SK-N-SH (cell line): ENCODE results near the gene AP1M2. TPM values are rescaled to one million over a fixed set of nuclear protein-coding genes. Genes with fewer than 3 reads are reported as not detected.

Experiments used
- CTCF ChIA-PET: fragments of 300-600, 350-600 bp; formaldehyde crosslinking; extraction: SDS; loops from one replicate; lab custom pipeline; 2021; lab: Yijun Ruan, JAX
- POLR2A ChIA-PET: fragments of 350-600 bp; sonication (Branson Sonifier 250); formaldehyde crosslinking; extraction: SDS; loops from one replicate; lab custom pipeline; 2020; ENCODE audit warnings: antibody characterized with exemption, inconsistent platforms; lab: Yijun Ruan, JAX
- DNase-seq: peaks from one replicate; pipeline ENCODE4 v3.0.0; 2012
- H2AFZ ChIP-seq: fragments of 200-600 bp; sonication (generic); 2 replicates; pipeline ENCODE4 v1.8.1; 2016; ENCODE audit warnings: antibody characterized with exemption, mild to moderate bottlenecking, low read depth
- H3F3A ChIP-seq: fragments of 200-600 bp; sonication (generic); replicated peaks from 2 replicates; pipeline ENCODE3; 2016; ENCODE audit warnings: antibody characterized with exemption, mild to moderate bottlenecking; ENCODE audit not compliant: insufficient read depth
- H3K27ac ChIP-seq, 2 experiments: fragments of 200-500 bp in 1 of 2; fragments of 200-600 bp in 1 of 2; sonication (Bioruptor generic) in 1 of 2; sonication (generic), shearing (Covaris generic) in 1 of 2; 2 replicates each; pipeline versions ENCODE4 v1.5.1 to v1.6.1; 2014 to 2016; ENCODE audit warnings: low read depth in 2 of 2, inconsistent platforms in 1 of 2, low read length in 1 of 2, mild to moderate bottlenecking in 1 of 2, mixed read lengths in 1 of 2
- H3K27me3 ChIP-seq: fragments of 200-600 bp; sonication (generic), shearing (Covaris generic); 2 replicates; pipeline ENCODE4 v1.6.1; 2016; ENCODE audit warnings: mixed run types; ENCODE audit not compliant: insufficient read depth
- H3K36me3 ChIP-seq, 2 experiments: fragments of 200-500 bp in 1 of 2; fragments of 200-600 bp in 1 of 2; sonication (Bioruptor generic) in 1 of 2; sonication (generic) in 1 of 2; replicated peaks in 1 of 2; 2 replicates each; pipeline versions ENCODE3 to v1.5.1; 2014 to 2016; ENCODE audit warnings: low read length in 1 of 2, mild to moderate bottlenecking in 1 of 2; ENCODE audit not compliant: insufficient read depth in 2 of 2, control insufficient read depth in 1 of 2
- H3K4me1 ChIP-seq, 2 experiments: fragments of 200-500 bp in 1 of 2; fragments of 200-600 bp in 1 of 2; sonication (Bioruptor generic) in 1 of 2; sonication (generic), shearing (Covaris generic) in 1 of 2; 2 replicates each; pipeline versions ENCODE4 v1.5.1 to v1.6.1; 2014 to 2016; ENCODE audit warnings: low read depth in 1 of 2, low read length in 1 of 2, mixed run types in 1 of 2; ENCODE audit not compliant: insufficient read depth in 2 of 2, control insufficient read depth in 1 of 2
- H3K4me2 ChIP-seq: fragments of 200-600 bp; sonication (generic), shearing (Covaris generic); 2 replicates; pipeline ENCODE4 v1.6.1; 2017; ENCODE audit warnings: mixed run types
- H3K4me3 ChIP-seq, 2 experiments: fragments of 200-500 bp in 1 of 2; fragments of 200-600 bp in 1 of 2; sonication (Bioruptor generic) in 1 of 2; sonication (generic), shearing (Covaris generic) in 1 of 2; 2 replicates each; pipeline versions ENCODE4 v1.5.1 to v1.8.1; 2014 to 2016; ENCODE audit warnings: low read depth in 2 of 2, inconsistent platforms in 1 of 2, low read length in 1 of 2, mild to moderate bottlenecking in 1 of 2, mixed read lengths in 1 of 2, moderate library complexity in 1 of 2
- H3K79me2 ChIP-seq: fragments of 200-600 bp; sonication (generic); 2 replicates; pipeline ENCODE4 v1.8.1; 2017; ENCODE audit warnings: mild to moderate bottlenecking; ENCODE audit not compliant: insufficient read depth
- H3K9ac ChIP-seq: fragments of 200-600 bp; sonication (generic); 2 replicates; pipeline ENCODE4 v1.6.1; 2017; ENCODE audit warnings: mixed run types
- H3K9me2 ChIP-seq: fragments of 200-600 bp; sonication (generic); 2 replicates; pipeline ENCODE4 v1.6.1; 2017; ENCODE audit warnings: mixed run types
- H3K9me3 ChIP-seq: fragments of 200-600 bp; sonication (generic); 2 replicates; pipeline ENCODE4 v1.6.1; 2017; ENCODE audit warnings: mixed run types, mild to moderate bottlenecking, moderate library complexity
- H4K20me1 ChIP-seq: fragments of 200-600 bp; sonication (generic); 2 replicates; pipeline ENCODE4 v1.6.1; 2017; ENCODE audit warnings: mild to moderate bottlenecking, mixed run types; ENCODE audit not compliant: insufficient read depth
- CHD2 ChIP-seq: fragments of 150-350 bp; IDR thresholded peaks from 2 replicates; pipeline ENCODE4 v1.6.1; 2018; ENCODE audit warnings: low read length; ENCODE audit not compliant: partially characterized antibody
- ELF1 ChIP-seq: IDR thresholded peaks from 2 replicates; pipeline ENCODE4 v1.4.0; 2012
- FOSL2 ChIP-seq: IDR thresholded peaks from 2 replicates; pipeline ENCODE4 v1.4.0; 2012; ENCODE audit warnings: low read depth, mild to moderate bottlenecking, moderate library complexity, borderline replicate concordance
- FOXJ3 ChIP-seq: sonication (generic); formaldehyde crosslinking; IDR thresholded peaks from 2 replicates; pipeline ENCODE4 v1.5.1; 2020; ENCODE audit warnings: mild to moderate bottlenecking, missing genetic modification reagents
- FOXM1 ChIP-seq: IDR thresholded peaks from 2 replicates; pipeline ENCODE4 v1.4.0; 2012; ENCODE audit warnings: low read depth, mild to moderate bottlenecking
- IRF3 ChIP-seq: fragments of 150-350 bp; IDR thresholded peaks from 2 replicates; pipeline ENCODE4 v1.6.1; 2016; ENCODE audit warnings: mild to moderate bottlenecking, low read depth, low read length
- JUND ChIP-seq: IDR thresholded peaks from 2 replicates; pipeline ENCODE4 v1.4.0; 2012
- RCOR1 ChIP-seq: fragments of 150-350 bp; IDR thresholded peaks from 2 replicates; pipeline ENCODE4 v1.6.1; 2017; ENCODE audit warnings: antibody characterized with exemption, low read length
- RXRA ChIP-seq: IDR thresholded peaks from 2 replicates; pipeline ENCODE4 v1.4.0; 2012; ENCODE audit warnings: low read depth, mild to moderate bottlenecking, borderline replicate concordance
- SMC3 ChIP-seq: IDR thresholded peaks from 2 replicates; pipeline ENCODE4 v1.6.1; 2012; ENCODE audit warnings: low read depth, low read length, improper control_type of control experiment
- USF1 ChIP-seq: IDR thresholded peaks from 2 replicates; pipeline ENCODE4 v1.4.0; 2012; ENCODE audit warnings: low read depth, borderline replicate concordance
- USF2 ChIP-seq: fragments of 150-350 bp; IDR thresholded peaks from 2 replicates; pipeline ENCODE4 v1.6.1; 2017; ENCODE audit warnings: antibody characterized with exemption, low read length, low read depth, borderline replicate concordance
- YY1 ChIP-seq: IDR thresholded peaks from 2 replicates; pipeline ENCODE4 v1.4.0; 2012; ENCODE audit warnings: low read depth, mild to moderate bottlenecking
- WGBS: methylation state at CpG from one replicate; pipeline ENCODE4 v1.1.6; 2017; ENCODE audit warnings: low lambda C conversion rate; 5-methylcytosine and 5-hydroxymethylcytosine counted together
- polyA plus RNA-seq, 3 experiments: library from polyadenylated mRNA; depleted of rRNA; stranded (reverse); fragments of >200 nt; gene quantifications; 2 replicates each; pipeline ENCODE4 v1.2.3, GENCODE V29; 2012

Gene AP1M2
- polyA plus RNA-seq, 1 of the 3 experiments (the other 2 are of a cell fraction) = 0.30 TPM

- no peaks in the 10 kb centered on the region for H3K79me2 ChIP-seq
- 45% methylated on average over 14 of the region's 20 CpGs for WGBS
- H3K36me3 ChIP-seq = no peaks in the 10 kb centered on the region
- H3K4me3 ChIP-seq = no peak overlapping the region
- no peaks in the 10 kb centered on the region; a peak in 1 of 4 replicates for H3K4me1 ChIP-seq
- H3K27me3 ChIP-seq = peaks cover 26% of the 10 kb centered on the region; the same call in 1 of the 2 replicates
- H2AFZ ChIP-seq = no peak overlapping the region
- no peaks in the 10 kb centered on the region for H4K20me1 ChIP-seq
- H3K27ac ChIP-seq = no peak overlapping the region
- H3K4me2 ChIP-seq = no peak overlapping the region
- ChIA-PET CTCF (interaction anchor here (1.3 kb wide), 1 partner anchor 55 kb away, joined by 4 read pairs; no protein-coding TSS in a partner anchor), POLR2A (no interaction called here)
- no peak for DNase-seq
- H3K9ac ChIP-seq = no peak overlapping the region
- TF ChIP-seq USF2 (no peak), USF1 (no peak), FOSL2 (no peak), SMC3 (no peak), RCOR1 (no peak), IRF3 (no peak), RXRA (no peak), FOXJ3 (CRISPR knock-in tag) (no peak), YY1 (no peak), FOXM1 (no peak), JUND (no peak), CHD2 (no peak)
- peaks cover 14% of the 10 kb centered on the region for H3F3A ChIP-seq
- no peaks in the 10 kb centered on the region for H3K9me3 ChIP-seq
- H3K9me2 ChIP-seq = no peaks in the 10 kb centered on the region
Measured at GRCh38 chr19:10538204-10538983, 48.7 kb downstream of the AP1M2 start.

- Histone ChIP-seq H3K9me2 (no peaks in the 10 kb centered on the region), H3K27ac (no peak overlapping the region)
Measured at GRCh38 chr19:10537668-10538067, 49.4 kb downstream of the AP1M2 start.

More at GRCh38 chr19:10537668-10538067, 49.4 kb downstream of the AP1M2 start:
- CTCF ChIA-PET = no interaction called here
- Histone ChIP-seq H3F3A (peaks cover 10% of the 10 kb centered on the region), H3K4me3 (no peak overlapping the region)
- no peak for DNase-seq
- TF ChIP-seq ELF1 = no peak
- TF ChIP-seq, all 33 proteins: peak for 0
- H3K9ac ChIP-seq = no peak overlapping the region
- H4K20me1 ChIP-seq = no peaks in the 10 kb centered on the region
- 31% methylated on average over 11 of the region's 11 CpGs for WGBS
- H2AFZ ChIP-seq = no peak overlapping the region
- no peaks in the 10 kb centered on the region for H3K36me3 ChIP-seq
- no peaks in the 10 kb centered on the region for H3K4me1 ChIP-seq
- no peak overlapping the region for H3K4me2 ChIP-seq
- no peaks in the 10 kb centered on the region for H3K9me3 ChIP-seq
- POLR2A ChIA-PET = no interaction called here
- peaks cover 26% of the 10 kb centered on the region; the same call in 1 of the 2 replicates for H3K27me3 ChIP-seq
- no peaks in the 10 kb centered on the region for H3K79me2 ChIP-seq
